ENCODE results near the gene NOL11.
"Not testable (repeated sequence)": the region's sequence is repeated elsewhere in the genome, so short reads cannot be mapped to it uniquely, and the experiment has no call there.

Gene NOL11

DNA sequence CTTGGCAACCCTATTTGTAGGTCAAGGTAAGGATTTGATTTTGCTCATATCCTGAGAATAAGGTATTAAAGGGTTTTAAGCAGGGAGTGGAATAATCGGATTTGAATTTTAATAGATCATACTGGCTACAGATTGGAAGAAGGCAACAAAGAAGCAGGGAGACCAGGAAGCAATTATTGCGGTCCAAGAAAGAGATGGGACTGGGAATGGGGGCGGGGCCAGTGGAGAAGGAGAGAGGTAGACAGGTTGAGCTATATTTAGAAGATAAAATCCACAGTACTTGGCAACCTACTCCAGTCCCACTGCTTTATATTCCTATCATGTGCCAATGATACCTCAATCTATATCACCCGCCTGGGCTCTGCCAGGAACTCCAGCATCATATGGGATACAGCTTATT is 5.8 kb upstream of the NOL11 start:
- no peak for DNase-seq

DNA sequence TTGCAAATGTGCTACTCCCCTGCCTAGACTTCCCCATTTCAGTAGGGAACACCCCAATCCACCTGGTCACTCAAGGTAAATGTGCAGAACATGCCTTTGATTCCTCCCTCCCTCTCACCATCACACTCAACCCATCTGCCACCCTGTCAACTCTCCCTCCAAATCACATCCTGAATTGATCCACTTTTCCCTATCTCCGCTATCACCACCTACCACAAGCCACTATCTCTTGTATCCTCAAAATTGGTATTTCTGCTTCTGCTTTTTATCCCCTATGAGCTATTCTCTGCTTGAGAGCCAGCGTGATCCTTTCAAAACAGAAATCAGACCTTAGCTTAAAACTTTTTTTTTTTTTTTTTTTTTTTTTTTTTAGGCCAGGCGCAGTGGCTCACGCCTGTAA is 5.4 kb upstream of the NOL11 start:
- DNase-seq, result no peak

DNA sequence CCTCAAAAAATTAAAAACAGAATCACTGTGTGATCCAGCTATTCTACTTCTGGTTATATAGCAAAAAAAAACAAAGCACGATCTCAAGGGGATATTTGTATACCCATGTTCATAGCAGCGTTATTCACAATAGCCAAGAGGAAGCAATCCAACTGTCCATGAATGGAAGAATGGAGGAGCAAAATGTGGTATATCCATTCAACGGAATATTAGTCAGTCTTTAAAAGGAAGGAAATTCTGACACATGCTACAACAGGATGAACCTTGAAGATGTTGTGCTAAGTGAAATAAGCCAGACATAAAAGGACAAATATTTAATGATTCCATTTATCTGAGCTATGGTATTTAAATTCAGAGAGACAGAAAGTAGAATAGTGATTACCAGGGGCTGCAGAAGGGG is 4.6 kb upstream of the NOL11 start:
- DNase-seq, result no peak

DNA sequence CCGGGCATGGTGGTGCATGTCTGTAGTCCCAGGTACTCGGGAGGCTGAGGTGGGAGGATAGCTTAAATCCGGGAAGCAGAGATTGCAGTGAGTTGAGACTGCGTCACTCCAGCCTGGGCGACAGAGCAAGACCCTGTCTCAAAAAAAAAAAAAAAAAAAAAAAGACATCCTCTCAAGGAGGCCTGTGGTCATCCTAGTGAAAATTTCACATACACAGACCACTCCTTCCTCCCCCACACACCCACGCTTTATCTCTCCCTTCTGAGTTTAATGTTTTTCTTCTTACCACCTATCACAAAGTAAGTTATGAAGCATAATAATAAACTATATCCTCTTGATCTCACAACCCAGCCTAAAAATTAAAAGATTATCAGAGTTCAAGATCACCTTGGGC is 1.3 kb upstream of the NOL11 start:
- no peak for DNase-seq

DNA sequence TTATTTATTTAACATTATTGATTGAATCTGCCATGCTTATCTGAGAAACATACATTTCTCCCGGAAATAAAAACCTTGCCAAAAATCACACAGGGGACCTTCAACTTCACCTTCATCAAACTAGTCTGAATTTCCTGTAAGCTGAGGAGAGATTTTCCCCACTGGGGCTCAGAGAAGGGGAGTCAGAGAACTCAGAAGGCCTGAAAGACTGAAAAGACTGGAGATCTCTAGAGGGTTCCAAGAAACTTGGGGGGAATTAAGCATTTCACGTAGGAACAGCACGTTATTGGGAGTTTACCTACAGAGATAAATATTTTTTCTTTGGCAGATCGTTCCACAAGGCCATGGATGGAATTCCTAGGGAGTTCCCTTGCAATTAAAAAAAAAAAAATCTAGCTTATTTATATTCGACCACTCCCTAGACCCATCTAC is 528 bp upstream of the NOL11 start:
- DNase-seq, result no peak

DNA sequence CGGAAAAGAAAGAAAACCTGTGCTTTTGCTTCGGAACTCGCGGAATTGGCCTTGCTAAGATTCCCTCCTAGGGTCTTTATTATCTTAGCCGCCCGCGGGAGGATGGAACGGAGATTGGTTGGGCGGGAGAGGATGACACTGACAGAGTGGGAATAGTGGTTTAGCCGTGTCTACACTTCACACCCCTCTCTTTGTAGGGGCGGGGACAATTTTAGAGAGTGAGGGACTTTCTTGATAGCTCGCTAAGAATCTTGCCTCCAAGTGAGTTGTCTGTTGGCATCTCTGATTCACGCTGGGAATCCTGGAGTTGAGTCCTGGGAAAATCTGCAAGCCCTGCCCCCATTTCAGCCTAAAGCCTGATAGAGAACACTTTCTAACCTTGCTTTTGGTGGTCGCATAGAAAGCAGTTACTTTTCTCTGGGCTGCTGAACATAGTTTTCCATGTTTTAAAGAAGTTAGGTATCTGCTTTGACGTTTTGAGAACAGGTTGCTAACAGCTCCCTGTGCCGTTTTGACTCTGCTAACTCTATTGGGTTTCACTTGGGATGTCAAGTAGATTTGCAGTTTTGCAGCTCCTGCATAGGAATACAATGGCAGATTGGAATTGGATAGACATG is 697 bp downstream of the NOL11 start:
- no peak for DNase-seq

DNA sequence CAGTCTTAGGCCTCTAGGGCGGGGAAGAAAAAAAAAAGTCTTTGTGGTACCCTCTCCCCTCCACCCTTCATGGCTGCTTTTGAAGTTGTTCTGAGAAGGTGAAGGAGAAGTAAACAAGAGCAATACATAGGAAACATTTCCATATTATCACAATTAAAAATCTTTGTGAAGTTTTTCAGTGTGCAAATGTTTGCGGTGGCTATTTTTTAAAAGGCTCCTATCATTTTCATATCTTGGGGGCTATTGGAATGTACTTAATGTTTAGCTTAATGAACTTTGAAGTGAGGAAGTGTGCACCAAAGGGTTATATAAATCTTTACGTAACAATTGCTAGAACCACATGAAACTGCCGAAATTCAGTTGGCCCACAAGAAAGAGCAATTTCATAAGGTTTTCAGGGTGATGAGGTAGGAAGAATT is 7.6 kb downstream of the NOL11 start:
- no peak for DNase-seq

DNA sequence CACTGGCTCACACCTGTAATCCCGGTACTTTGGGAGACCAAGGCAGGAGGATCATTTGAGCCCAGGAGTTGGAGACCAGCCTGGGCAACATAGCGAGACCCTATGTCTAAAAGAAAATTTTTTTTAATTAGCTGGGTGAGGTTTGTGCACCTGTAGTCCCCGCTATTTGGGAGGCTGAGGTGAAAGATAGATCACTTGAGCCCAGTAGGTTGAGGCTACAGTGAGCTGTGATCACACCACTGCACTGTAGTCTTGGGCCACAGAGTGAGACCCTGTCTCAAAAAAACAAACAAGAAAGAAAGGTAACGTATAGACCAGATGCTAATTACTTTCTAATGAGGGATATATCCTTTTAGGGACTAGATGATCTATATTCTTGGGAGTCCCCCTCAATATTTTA is 8.1 kb downstream of the NOL11 start:
- no peak for DNase-seq

DNA sequence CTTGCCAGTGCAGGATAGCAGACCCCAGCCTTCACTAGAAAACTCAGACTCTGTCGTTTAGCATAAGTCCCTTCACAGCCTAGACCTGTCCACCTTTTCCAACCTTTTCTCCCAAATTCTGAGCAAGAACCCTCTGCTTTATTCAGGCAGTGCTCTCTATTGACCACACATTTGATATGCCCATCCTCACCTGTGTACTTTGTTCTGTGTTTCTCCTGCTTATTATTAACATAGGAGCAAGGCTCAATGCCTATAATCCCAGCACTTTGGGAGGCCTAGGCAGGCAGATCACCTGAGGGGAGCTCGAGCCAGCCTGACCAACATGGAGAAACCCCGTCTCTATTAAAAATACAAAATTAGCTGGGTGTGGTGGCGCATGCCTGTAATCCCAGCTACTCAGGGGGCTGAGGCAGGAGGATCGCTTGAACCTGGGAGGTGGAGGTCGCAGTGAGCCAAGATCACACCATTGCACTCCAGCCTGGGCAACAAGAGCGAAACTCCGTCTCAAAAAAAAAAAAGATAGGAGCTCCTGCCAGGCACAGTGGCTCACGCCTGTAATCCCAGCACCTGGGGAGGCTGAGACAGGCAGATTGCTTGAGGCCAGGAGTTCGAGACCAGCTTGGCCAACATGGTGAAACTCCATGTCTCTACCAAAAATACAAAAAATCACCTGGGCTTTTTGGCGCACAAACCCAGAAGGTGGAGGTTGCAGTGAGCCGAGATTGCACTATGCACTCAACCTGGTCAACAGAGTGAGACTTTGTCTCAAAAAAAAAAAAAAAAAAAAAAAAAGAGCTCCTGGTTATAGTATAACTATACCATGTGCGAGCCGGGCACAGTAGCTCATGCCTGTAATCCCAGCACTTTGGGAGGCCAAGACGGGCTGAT is 9.7 kb downstream of the NOL11 start:
- DNase-seq, result not testable (repeated sequence)

DNA sequence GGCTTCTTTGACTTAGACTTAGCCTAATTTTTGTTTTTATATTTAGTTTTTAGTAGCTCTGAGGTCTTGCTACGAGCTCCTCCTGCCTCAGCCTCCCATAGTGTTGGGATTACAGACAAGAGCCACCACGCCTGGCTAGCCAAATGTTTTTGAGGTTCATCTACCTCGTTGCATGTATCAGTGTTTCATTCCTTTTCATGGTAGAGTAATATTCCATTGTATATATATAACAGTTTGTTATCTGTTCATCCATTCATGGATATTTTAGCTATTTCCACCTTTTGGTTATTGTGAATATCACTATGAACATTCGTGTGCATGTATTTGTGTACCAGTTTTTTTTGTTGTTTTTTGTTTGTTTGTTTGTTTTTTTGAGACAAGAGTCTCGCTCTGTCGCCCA is 12.2 kb downstream of the NOL11 start:
- no peak for DNase-seq

DNA sequence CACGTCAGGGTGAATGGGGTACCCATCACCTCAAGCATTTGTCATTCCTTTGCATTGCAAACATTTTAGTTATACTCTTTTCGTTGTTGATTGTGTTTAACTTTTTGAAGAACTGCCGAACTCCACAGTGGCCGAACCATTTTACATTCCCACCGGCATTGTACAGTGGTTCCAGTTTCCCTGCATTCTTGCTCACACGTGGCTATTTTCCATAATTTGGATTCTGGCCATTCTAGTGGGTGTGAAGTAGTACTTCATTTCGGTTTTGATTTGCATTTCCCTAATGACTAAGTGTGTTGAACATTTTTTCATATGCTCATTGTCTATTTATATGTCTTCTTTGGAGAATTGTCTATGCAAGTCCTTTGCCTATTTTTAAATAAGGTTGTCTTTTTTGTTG is 13.0 kb downstream of the NOL11 start:
- no peak for DNase-seq

DNA sequence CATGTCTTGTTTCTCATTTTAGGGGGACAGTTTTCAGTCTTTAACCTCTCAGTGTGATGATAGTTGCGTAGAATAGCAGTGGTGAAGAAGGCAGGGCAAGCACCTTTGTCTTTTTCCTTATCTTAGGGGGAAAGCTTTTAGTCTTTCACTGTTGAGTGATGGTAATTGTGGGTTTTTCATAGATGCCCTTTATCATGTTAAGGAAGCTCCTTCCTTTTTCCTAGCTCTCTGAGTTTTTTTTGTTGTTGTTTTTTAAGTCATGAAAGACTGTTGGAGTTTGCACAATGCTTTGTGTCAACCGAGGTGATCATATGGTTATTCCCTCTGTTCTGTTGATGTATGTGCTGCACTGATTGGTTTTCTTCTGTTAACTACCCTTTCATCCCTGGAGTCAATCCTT is 15.7 kb downstream of the NOL11 start:
- no peak for DNase-seq

DNA sequence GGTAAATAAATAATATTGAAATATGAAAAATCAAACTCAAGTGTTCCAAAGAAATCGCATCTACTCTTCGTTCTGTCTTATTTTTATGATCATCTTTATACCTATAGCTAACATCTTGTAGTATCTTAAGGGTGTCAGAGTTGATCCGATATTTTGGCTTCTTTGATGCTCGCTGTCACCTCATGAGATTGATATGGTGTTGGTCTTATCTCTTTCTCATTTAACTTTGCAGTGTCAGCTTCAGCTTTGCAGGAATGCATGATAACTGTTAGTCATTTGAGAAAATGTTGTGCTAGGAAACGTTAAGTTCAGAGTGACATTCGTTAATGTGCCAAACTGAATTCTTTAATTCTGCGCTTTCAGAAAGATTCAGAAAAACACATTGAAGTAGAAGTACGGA is 19.4 kb downstream of the NOL11 start:
- DNase-seq, result no peak

DNA sequence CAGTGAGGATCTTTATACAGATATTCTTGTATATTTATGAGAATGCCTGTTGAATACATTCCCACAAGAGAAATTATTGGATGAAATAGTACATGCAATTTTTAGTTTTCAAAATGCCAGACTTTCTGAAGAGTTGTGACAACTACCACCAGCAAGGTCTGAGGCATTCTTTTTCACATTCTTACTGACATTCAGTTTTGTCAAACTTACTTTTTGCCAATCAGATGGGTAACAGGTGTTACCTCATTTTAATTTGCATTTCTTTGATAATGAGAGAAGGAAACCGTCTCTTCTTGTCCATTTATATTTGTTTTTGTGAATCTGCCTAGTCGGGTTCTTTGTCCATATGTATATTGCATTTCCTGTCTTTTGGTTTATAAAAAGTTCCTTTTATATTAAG is 24.3 kb downstream of the NOL11 start:
- DNase-seq, result no peak

DNA sequence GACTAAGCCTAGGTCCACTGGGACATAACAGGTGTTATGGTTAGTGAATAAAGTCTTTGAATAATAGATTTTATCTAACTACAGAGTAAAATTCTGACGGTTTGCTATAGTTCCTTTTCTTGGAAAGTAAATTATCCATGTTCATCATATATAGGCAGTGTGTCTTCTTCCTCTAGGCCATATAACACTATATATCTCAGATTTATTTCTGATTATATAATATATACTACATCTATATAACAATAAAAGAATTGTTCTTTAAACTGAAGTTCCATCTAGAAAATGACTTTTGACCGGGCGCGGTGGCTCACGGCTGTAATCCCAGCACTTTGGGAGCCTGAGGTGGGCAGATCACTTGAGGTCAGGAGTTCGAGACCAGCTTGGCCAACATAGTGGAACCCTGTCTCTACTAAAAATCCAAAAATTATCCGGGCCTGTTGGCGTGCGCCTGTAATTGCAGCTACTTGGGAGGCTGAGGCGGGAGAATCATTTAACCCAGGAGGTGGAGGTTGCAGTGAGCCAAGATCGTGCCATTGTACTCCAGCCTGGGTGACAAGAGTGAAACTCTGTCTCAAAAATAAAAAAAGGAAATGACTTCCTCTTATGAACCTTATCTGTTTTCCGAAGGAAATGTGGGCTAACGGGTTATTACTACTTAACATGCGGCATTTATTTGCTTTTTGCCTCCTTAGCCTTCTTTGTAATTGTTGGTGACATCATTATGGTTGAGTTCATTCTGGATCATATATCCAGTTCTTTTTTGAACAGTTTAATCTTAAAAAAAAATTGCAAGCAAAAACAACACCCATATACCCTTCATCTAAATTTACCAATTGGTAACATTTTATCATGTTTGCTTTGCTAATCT is 29.2 kb downstream of the NOL11 start:
- no peak for DNase-seq

DNA sequence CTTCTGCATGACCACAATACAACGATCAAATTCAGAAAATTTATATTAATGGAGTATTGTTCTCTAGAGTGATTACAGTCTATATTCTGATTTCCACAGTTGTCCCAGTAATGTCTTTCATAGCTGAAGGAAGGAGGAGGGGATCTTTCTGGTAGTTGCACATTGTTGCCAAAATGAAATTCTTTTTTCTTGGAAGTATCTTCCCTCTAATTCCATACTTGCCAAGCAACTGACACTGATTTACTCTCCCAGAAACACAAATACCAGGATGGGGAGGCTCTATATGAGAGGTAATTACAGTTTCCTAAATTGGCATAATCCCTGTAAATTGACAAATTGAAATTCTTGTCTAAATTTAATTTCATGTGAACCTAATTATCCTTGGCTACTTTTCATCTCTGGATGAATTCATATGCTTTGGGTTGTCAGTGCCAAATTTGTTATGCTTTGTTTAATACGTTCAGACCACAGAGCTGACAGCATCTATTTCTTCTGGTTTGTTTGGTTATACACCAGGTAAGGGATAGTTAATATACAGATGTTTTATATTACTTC is 30.0 kb downstream of the NOL11 start:
- no peak for DNase-seq

DNA sequence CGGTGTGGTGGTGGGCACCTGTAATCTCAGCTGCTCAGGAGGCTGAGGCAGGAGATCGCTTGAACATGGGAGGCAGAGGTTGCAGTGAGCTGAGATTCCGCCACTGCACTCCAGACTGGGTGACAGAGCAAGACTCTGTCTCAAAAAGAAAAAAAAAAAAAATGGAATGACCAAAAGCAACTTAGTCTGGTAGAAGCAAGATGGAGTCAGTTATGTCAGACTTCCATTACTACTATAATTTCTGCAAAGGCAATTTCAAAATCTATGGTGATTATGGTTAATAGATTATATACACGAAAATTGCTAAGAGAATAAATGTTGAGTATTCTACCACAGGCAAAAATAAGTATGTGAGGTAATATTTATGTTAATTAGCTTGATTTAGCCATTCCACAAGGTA is 32.3 kb downstream of the NOL11 start:
- no peak for DNase-seq

DNA sequence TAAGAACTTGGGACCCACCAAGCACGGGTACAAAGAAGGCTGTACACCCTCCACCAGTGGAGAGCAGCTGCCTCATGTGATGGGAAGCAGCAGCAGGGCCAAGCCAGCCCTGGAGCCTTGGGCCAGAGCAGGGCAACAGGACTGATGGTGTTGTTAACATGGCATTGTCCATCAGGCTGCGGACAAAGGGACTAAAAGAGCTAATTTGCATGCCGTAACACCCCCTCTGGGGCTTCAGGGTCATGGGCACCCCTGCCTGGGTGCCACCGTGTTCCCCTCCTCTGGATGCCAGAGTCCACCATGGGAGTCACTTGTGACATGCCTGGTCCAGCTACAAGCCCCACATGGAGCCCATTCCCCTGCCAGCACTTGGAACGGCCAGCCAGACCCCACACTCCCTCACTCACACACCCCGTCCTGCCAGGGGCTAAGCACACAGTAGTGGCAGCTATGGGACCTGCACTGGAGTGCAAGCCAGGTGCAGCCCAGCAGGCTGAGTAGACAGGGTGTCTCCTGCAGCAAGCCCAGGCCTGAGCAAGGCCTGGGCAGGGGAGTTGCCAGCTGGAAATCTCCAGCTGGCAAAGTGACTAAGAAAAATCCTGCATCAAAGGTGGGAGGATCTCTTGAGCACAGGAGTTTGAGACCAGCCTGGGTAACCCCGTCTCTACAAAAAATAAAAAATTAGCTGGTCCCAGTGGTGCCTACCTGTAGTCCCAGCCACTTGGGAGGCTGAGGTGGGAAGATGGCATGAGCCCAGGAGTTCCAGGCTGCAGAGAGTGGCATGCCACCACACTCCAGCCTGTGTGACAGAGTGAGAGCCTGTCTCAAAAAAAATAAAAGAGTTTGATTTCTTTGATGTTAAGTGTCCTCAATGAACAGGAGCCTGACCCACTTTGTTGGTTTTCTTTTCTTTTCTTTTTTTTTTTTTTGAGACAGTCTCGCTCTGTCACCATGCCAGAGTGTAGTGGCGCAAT is 33.7 kb downstream of the NOL11 start:
- no peak for DNase-seq

DNA sequence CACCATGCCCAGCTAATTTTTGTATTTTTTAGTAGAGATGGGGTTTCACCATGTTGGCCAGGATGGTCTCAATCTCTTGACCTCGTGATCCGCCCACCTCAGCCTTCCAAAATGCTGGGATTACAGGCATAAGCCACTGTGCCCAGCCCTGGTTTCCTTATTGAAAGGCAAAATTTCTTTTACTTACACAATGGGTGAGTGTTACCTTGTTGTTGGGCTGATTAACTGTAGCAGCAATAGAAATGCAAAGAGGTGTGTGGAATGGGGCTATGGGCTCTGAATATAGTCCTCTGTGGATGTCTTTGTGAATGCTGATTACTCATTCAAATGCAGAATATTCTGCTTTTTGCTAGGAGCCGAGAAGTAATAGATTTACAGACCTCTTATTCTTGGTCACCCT is 34.4 kb downstream of the NOL11 start:
- not testable (repeated sequence) for DNase-seq

DNA sequence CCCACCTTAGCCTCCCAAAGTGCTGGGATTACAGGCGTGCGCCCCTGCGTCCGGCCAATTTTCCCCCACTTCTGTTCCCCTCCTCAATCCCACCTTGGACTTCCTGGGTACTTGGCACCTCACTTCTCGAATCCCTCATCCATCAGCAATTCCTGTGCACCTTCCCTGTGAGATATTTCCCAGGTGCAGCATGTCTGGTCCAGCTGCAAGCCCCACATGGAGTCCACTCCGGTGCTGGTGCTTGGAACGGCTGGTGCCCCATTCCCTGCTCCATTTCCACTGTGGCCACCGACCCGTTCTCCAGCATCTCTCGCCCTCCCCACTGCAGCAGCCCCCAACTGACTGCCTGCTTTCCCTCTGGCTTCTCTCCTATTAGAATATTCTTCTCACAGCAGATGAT is 35.3 kb downstream of the NOL11 start:
- DNase-seq, result no peak

DNA sequence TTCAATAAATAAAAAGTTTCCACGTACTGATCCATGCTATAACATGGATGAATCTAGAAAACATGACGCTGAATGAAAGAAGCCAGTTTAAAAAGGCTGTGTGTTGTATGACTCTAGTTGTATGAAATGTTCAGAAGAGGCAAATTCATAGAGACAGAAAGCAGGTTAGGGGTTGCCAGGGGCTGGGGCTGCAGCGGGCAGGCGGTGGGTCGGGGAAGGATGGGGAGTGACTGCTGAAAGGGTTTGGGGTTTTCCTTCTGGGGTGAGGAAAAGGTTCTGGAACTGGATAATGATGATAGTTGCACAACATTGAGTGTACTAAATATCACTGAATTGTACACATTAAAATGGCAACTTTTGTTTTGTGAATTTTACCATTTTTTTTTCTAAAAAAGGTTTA is 36.3 kb downstream of the NOL11 start:
- no peak for DNase-seq

DNA sequence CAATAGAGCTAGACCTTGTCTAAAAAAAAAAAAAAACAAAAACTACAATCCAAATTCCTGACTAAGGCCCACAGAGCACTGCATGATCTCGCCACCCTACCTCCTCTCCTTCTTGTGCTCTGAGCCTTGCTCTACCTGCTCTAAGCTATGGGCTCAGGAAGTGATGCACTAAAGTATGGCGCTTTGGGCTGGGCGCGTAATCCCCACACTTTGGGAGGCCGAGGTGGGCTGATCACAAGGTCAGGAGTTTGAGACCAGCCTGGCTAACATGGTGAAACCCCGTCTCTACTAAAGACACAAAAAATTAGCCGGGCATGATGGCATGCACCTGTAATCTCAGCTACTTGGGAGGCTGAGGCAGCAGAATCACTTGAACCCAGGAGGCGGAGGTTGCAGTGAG is 37.0 kb downstream of the NOL11 start:
- not testable (repeated sequence) for DNase-seq
